ENCODE results near the gene SYP. TPM values are rescaled to one million over a fixed set of nuclear protein-coding genes. Genes with fewer than 3 reads are reported as not detected.

The SYP gene
- total RNA-seq, 4 donors from 2014 or later = 0.30 to 1.6 (median 1.3) TPM; not detected in 1

DNA sequence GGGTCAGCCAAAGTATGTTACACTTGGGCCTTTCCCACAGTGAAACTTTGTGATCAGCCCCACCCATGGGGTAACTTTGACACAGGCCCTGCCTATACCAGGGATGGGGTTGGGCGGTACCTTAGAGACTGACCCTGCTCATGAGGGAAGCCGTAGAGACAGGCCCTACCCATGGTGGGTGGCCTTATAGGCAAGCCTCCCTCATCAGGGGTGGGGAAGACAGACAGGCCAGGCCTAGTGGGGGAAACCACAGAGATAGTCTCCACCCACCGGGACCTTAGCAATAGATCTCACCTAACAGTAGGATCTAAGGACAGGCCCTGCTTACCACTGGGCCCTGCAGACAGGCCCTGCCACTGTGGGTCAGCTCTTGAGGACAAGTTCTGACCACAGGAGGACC lies 21.5 kb downstream of the SYP start:
- DNase-seq (ENCODE audit: low spot score in 2 of 2) = peak in 1 of 2 donors; percentile 27
- Histone ChIP-seq H3K27ac (no peak overlapping the region), H3K27me3 (no peaks in the 10 kb centered on the region), H3K4me1 (peaks cover 26% of the 10 kb centered on the region), H3K4me3 (no peak overlapping the region), H3K36me3 (peaks cover 25% of the 10 kb centered on the region), H3K9me3 (no peaks in the 10 kb centered on the region)
- no peak for TF ChIP-seq POLR2A (IDR thresholded peaks at IDR 0.05)
- TF ChIP-seq POLR2AphosphoS5 (IDR thresholded peaks at IDR 0.05) = no peak
- TF ChIP-seq EP300 (IDR thresholded peaks at IDR 0.05) = no peak
- TF ChIP-seq, protein P1, sequence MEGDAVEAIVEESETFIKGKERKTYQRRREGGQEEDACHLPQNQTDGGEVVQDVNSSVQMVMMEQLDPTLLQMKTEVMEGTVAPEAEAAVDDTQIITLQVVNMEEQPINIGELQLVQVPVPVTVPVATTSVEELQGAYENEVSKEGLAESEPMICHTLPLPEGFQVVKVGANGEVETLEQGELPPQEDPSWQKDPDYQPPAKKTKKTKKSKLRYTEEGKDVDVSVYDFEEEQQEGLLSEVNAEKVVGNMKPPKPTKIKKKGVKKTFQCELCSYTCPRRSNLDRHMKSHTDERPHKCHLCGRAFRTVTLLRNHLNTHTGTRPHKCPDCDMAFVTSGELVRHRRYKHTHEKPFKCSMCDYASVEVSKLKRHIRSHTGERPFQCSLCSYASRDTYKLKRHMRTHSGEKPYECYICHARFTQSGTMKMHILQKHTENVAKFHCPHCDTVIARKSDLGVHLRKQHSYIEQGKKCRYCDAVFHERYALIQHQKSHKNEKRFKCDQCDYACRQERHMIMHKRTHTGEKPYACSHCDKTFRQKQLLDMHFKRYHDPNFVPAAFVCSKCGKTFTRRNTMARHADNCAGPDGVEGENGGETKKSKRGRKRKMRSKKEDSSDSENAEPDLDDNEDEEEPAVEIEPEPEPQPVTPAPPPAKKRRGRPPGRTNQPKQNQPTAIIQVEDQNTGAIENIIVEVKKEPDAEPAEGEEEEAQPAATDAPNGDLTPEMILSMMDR (IDR thresholded peaks at IDR 0.05) = no peak
- 93% methylated on average over 3 of the region's 3 CpGs for WGBS

DNA sequence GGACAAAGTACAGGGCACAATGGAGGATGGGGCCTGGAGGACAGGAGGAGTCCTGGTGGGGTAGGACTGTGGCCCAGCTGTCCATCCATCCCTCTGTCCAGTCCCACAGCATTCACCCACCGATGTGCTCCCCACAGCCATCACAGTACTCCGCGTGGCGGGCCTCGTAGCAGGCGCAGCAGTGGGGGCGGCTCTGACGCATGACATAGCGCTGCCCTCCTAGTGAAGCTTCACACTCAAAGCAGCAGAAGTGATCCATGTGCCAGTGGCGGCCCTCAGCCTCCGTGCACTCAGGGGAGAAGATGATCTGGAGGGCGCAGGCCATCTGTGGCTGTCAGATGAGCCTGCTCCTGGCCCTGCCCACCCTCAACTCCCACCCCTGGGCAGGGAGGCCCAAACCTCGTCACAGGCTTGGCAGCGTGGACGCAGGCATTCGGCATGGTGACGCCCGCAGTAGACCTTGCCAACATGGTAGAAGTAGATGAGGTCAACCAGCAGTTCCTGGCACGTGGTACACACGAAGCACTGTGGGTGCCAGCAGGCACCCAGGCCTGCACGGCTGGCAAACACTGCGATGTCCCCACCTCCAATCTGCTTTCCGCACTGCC lies 22.0 kb downstream of the SYP start:
- Histone ChIP-seq H3K4me1 (peaks cover 28% of the 10 kb centered on the region), H3K9me3 (no peaks in the 10 kb centered on the region), H3K27ac (peak overlapping the region; percentile 34), H3K27me3 (no peaks in the 10 kb centered on the region), H3K4me3 (no peak overlapping the region), H3K36me3 (peaks cover 25% of the 10 kb centered on the region)
- 71% methylated on average over 20 of the region's 23 CpGs for WGBS
- TF ChIP-seq POLR2AphosphoS5 (IDR thresholded peaks at IDR 0.05) (no peak), POLR2A (IDR thresholded peaks at IDR 0.05) (no peak), EP300 (IDR thresholded peaks at IDR 0.05) (no peak)
- TF ChIP-seq, protein P1 (IDR thresholded peaks at IDR 0.05) = no peak
- DNase-seq (ENCODE audit: low spot score in 2 of 2) = peak in 1 of 2 donors; percentile 52

GRCh38 chrX:49177338-49177833 lies 22.6 kb downstream of the SYP start:
- Histone ChIP-seq H3K27ac (peak overlapping the region; percentile 59), H3K36me3 (peaks cover 25% of the 10 kb centered on the region), H3K4me1 (peaks cover 29% of the 10 kb centered on the region), H3K9me3 (no peaks in the 10 kb centered on the region), H3K27me3 (no peaks in the 10 kb centered on the region), H3K4me3 (no peak overlapping the region)
- no peak for DNase-seq (ENCODE audit: low spot score in 2 of 2)
- WGBS = 58% methylated on average over 4 of the region's 4 CpGs
- TF ChIP-seq POLR2A (IDR thresholded peaks at IDR 0.05) (no peak), POLR2AphosphoS5 (IDR thresholded peaks at IDR 0.05) (no peak), EP300 (IDR thresholded peaks at IDR 0.05) (no peak)
- TF ChIP-seq, protein P1 (IDR thresholded peaks at IDR 0.05) = no peak

- TF ChIP-seq POLR2A (IDR thresholded peaks at IDR 0.05) (no peak), EP300 (IDR thresholded peaks at IDR 0.05) (no peak), POLR2AphosphoS5 (IDR thresholded peaks at IDR 0.05) (no peak)
- TF ChIP-seq, protein P1 (IDR thresholded peaks at IDR 0.05) = no peak
- H3K27me3 ChIP-seq = no peaks in the 10 kb centered on the region
- WGBS = 44% methylated on average over 17 of the region's 27 CpGs
- H3K4me3 ChIP-seq = no peak overlapping the region
- H3K4me1 ChIP-seq = peaks cover 30% of the 10 kb centered on the region
- H3K36me3 ChIP-seq = peaks cover 25% of the 10 kb centered on the region
- peak in 1 of 2 donors; percentile 68 for DNase-seq (ENCODE audit: low spot score in 2 of 2)
- H3K27ac ChIP-seq = peak overlapping the region; percentile 59
- no peaks in the 10 kb centered on the region for H3K9me3 ChIP-seq
These were observed 23.3 kb downstream of the SYP start for GRCh38 chrX:49176421-49177326.

Data from suprapubic skin (tissue), 4 donors.